Neural progenitor cell (in vitro differentiated cells): ENCODE measurements around the gene FIP1L1. TPM values are rescaled to one million over a fixed set of nuclear protein-coding genes. Genes with fewer than 3 reads are reported as not detected.

Experiments used
- DNase-seq: peaks from one replicate; pipeline ENCODE4 v3.0.0-alpha.2; 2016; ENCODE audit warnings: low spot score
- H2AFZ ChIP-seq: fragments of 200-600 bp; sonication (generic); replicated peaks from 2 replicates; pipeline ENCODE4 v1.6.1; 2016; ENCODE audit warnings: antibody characterized with exemption
- H3F3A ChIP-seq: fragments of 200-600 bp; sonication (generic); 2 replicates; pipeline ENCODE4 v1.6.1; 2016; ENCODE audit warnings: antibody characterized with exemption, low read depth
- H3K27ac ChIP-seq: fragments of 200-600 bp; sonication (generic); 2 replicates; pipeline ENCODE4 v1.5.1; 2016; ENCODE audit warnings: mild to moderate bottlenecking
- H3K27me3 ChIP-seq: fragments of 200-600 bp; sonication (generic); 2 replicates; pipeline ENCODE4 v1.6.1; 2016; ENCODE audit warnings: mild to moderate bottlenecking, moderate library complexity
- H3K36me3 ChIP-seq: fragments of 200-600 bp; sonication (generic); 2 replicates; pipeline ENCODE4 v1.5.1; 2016
- H3K4me1 ChIP-seq: fragments of 200-600 bp; sonication (generic); 2 replicates; pipeline ENCODE4 v1.6.1; 2016; ENCODE audit warnings: mixed run types
- H3K4me2 ChIP-seq: fragments of 200-600 bp; sonication (generic); 2 replicates; pipeline ENCODE4 v1.6.1; 2016
- H3K4me3 ChIP-seq: fragments of 200-600 bp; sonication (generic); 2 replicates; pipeline ENCODE4 v1.5.1; 2016
- H3K79me2 ChIP-seq: fragments of 200-600 bp; sonication (generic); 2 replicates; pipeline ENCODE4 v1.6.1; 2016; ENCODE audit warnings: low read depth
- H3K9ac ChIP-seq: fragments of 200-600 bp; sonication (generic); 2 replicates; pipeline ENCODE4 v1.6.1; 2016
- H3K9me3 ChIP-seq: fragments of 200-600 bp; sonication (generic); 2 replicates; pipeline ENCODE4 v1.5.1; 2016; ENCODE audit warnings: low read depth
- H4K20me1 ChIP-seq: fragments of 200-600 bp; sonication (generic); 2 replicates; pipeline ENCODE4 v1.6.1; 2016; ENCODE audit warnings: low read depth
- H3K27ac Mint-ChIP-seq: 3 replicates; pipeline ENCODE4 v1.8.0; 2021; ENCODE audit warnings: mixed read lengths
- H3K27me3 Mint-ChIP-seq: 2 replicates; pipeline ENCODE4 v1.8.0; 2022; ENCODE audit warnings: low read depth, mild to moderate bottlenecking, inconsistent platforms, moderate library complexity, mixed read lengths; ENCODE audit not compliant: insufficient read depth
- H3K36me3 Mint-ChIP-seq: 3 replicates; pipeline ENCODE4 v1.8.0; 2021; ENCODE audit warnings: mixed read lengths
- H3K4me1 Mint-ChIP-seq: 3 replicates; pipeline ENCODE4 v1.8.0; 2021; ENCODE audit warnings: mixed read lengths
- H3K4me3 Mint-ChIP-seq: 3 replicates; pipeline ENCODE4 v1.8.0; 2021; ENCODE audit warnings: mild to moderate bottlenecking, moderate library complexity, mixed read lengths
- H3K9me3 Mint-ChIP-seq: 3 replicates; pipeline ENCODE4 v1.8.0; 2020; ENCODE audit warnings: mixed read lengths
- EZH2 ChIP-seq: fragments of 200-600 bp; sonication (generic); IDR thresholded peaks from 2 replicates; pipeline ENCODE4 v1.6.1; 2017; ENCODE audit warnings: antibody characterized with exemption, mild to moderate bottlenecking, moderate library complexity
- EZH2phosphoT487 ChIP-seq: fragments of 200-600 bp; sonication (generic); IDR thresholded peaks from 2 replicates; pipeline ENCODE4 v1.6.1; 2017; ENCODE audit warnings: antibody characterized with exemption
- total RNA-seq: library from RNA; depleted of rRNA; stranded (reverse); fragments of >200 nt; gene quantifications from 2 replicates; pipeline ENCODE4 v1.2.3, GENCODE V29; 2015; ENCODE audit warnings: low replicate concordance
- TF ChIP-seq, protein P1 (sequence below): fragments of 200-600 bp; sonication (generic); IDR thresholded peaks from 2 replicates; pipeline ENCODE4 v1.5.1; 2017; ENCODE audit warnings: antibody characterized with exemption, mild to moderate bottlenecking

The FIP1L1 gene
- total RNA-seq, 1 donor from 2014 or later, result 88.5 TPM

DNA sequence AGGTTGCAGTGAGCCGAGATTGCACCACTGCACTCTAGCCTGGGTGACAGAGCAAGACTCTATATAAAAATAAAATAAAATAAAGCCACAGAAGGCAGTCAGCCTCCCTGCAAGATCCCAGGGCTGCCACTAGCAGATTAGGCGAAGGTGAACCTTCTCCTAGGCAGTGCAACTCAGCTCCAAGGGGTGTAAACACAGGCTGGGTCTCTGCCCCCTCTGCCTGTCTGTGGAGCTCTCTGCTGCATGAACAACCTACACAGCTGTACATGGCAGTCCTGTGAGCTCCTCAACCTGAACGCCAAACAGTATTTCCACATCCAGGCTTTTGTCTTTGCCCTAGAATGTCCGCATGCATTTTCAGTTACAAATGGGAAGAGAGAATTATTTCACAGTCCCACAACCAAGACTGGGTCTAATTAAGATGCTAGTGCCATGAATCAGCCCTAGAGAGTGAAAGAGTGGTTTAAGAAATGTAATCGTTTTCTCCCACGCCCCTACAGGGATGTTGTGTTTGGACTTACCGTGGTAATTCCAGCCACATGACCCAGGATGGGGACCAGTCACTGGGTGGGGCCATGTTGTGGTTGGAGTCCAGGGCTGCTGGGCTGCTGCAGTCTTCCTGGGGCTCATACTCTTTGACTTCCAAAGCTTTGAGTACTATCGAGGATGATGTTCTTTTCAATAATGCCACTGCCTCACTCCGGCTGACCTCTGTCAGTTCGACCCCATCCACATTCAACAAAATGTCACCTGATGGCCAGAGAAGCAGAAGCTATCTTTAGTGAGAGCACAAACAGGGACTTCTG, 99.0 kb downstream of the FIP1L1 start:
- Mint-ChIP-seq H3K27ac (no peak overlapping the region), H3K4me1 (no peaks in the 10 kb centered on the region)

GRCh38 chr4:53477038-53477565, 99.7 kb downstream of the FIP1L1 start:
- H3K4me1 Mint-ChIP-seq, result no peaks in the 10 kb centered on the region
- H3K79me2 ChIP-seq, result no peaks in the 10 kb centered on the region
- no peak overlapping the region for H3K4me3 ChIP-seq
- no peaks in the 10 kb centered on the region for H3K27me3 Mint-ChIP-seq
- H3K27ac Mint-ChIP-seq, result no peak overlapping the region
- peak; percentile 26 for DNase-seq
- no peak overlapping the region for H3K27ac ChIP-seq
- H3K9ac ChIP-seq, result no peak overlapping the region
- peaks cover 11% of the 10 kb centered on the region for H3F3A ChIP-seq
- H2AFZ ChIP-seq, result peak overlapping the region; percentile 90
- H3K4me3 Mint-ChIP-seq, result no peak overlapping the region
- H3K36me3 ChIP-seq, result no peaks in the 10 kb centered on the region
- no peaks in the 10 kb centered on the region for H4K20me1 ChIP-seq
- TF ChIP-seq EZH2 (no peak), EZH2phosphoT487 (no peak)
- TF ChIP-seq, protein P1, sequence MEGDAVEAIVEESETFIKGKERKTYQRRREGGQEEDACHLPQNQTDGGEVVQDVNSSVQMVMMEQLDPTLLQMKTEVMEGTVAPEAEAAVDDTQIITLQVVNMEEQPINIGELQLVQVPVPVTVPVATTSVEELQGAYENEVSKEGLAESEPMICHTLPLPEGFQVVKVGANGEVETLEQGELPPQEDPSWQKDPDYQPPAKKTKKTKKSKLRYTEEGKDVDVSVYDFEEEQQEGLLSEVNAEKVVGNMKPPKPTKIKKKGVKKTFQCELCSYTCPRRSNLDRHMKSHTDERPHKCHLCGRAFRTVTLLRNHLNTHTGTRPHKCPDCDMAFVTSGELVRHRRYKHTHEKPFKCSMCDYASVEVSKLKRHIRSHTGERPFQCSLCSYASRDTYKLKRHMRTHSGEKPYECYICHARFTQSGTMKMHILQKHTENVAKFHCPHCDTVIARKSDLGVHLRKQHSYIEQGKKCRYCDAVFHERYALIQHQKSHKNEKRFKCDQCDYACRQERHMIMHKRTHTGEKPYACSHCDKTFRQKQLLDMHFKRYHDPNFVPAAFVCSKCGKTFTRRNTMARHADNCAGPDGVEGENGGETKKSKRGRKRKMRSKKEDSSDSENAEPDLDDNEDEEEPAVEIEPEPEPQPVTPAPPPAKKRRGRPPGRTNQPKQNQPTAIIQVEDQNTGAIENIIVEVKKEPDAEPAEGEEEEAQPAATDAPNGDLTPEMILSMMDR, result no peak
- no peaks in the 10 kb centered on the region for H3K9me3 ChIP-seq
- H3K36me3 Mint-ChIP-seq, result no peaks in the 10 kb centered on the region
- H3K27me3 ChIP-seq, result no peaks in the 10 kb centered on the region
- peak overlapping the region; percentile 19 for H3K4me2 ChIP-seq
- H3K4me1 ChIP-seq, result peaks cover 16% of the 10 kb centered on the region
- no peaks in the 10 kb centered on the region for H3K9me3 Mint-ChIP-seq

More for the DNA sequence above, 99.0 kb downstream of the FIP1L1 start:
- H3K27ac ChIP-seq, result no peak overlapping the region
- no peaks in the 10 kb centered on the region for H3K9me3 ChIP-seq
- H3K36me3 Mint-ChIP-seq, result no peaks in the 10 kb centered on the region
- H3K9me3 Mint-ChIP-seq, result no peaks in the 10 kb centered on the region
- H3K27me3 ChIP-seq, result no peaks in the 10 kb centered on the region
- no peaks in the 10 kb centered on the region for H4K20me1 ChIP-seq
- no peak overlapping the region for H3K4me3 ChIP-seq
- H3K4me2 ChIP-seq, result peak overlapping the region; percentile 19
- peaks cover 16% of the 10 kb centered on the region for H3K4me1 ChIP-seq
- H3K79me2 ChIP-seq, result no peaks in the 10 kb centered on the region
- no peak for DNase-seq
- H3K4me3 Mint-ChIP-seq, result no peak overlapping the region
- TF ChIP-seq EZH2phosphoT487 (no peak), EZH2 (no peak)
- TF ChIP-seq, protein P1, result no peak
- H3K36me3 ChIP-seq, result no peaks in the 10 kb centered on the region
- H3K9ac ChIP-seq, result no peak overlapping the region
- peak overlapping the region; percentile 90 for H2AFZ ChIP-seq
- H3F3A ChIP-seq, result peaks cover 11% of the 10 kb centered on the region
- no peaks in the 10 kb centered on the region for H3K27me3 Mint-ChIP-seq

DNA sequence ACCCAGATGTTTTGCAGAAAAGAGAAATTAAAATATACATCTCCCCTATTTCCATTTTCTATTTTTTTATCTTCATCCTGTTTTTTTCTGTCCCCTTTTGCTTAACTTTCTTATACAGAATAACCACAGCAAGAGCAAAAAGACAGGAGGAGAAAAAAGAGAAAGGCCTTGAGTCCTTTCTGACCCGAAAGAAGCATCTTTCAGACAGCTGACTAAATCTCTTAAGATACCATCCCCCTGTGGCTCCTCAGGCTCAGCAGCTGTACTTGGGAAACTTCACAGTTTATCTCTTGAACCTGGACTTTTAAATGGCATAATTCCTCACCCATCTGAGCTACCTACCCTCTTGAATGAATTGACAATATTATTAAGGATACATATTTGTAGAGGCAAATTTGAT, 100.2 kb downstream of the FIP1L1 start:
- H3K4me3 Mint-ChIP-seq, result no peak overlapping the region
- H2AFZ ChIP-seq, result peak overlapping the region; percentile 90
- H3K9me3 Mint-ChIP-seq, result no peaks in the 10 kb centered on the region
- no peak overlapping the region for H3K27ac ChIP-seq
- H3K27me3 Mint-ChIP-seq, result no peaks in the 10 kb centered on the region
- no peak for DNase-seq
- no peak overlapping the region for H3K27ac Mint-ChIP-seq
- no peaks in the 10 kb centered on the region for H3K36me3 Mint-ChIP-seq
- no peak overlapping the region for H3K4me3 ChIP-seq
- TF ChIP-seq EZH2phosphoT487 (no peak), EZH2 (no peak)
- TF ChIP-seq, protein P1, result no peak
- peaks cover 11% of the 10 kb centered on the region for H3F3A ChIP-seq
- no peaks in the 10 kb centered on the region for H4K20me1 ChIP-seq
- H3K27me3 ChIP-seq, result no peaks in the 10 kb centered on the region
- H3K9me3 ChIP-seq, result no peaks in the 10 kb centered on the region
- H3K79me2 ChIP-seq, result no peaks in the 10 kb centered on the region
- no peaks in the 10 kb centered on the region for H3K36me3 ChIP-seq
- no peaks in the 10 kb centered on the region for H3K4me1 Mint-ChIP-seq
- peaks cover 16% of the 10 kb centered on the region for H3K4me1 ChIP-seq
- no peak overlapping the region for H3K4me2 ChIP-seq
- H3K9ac ChIP-seq, result no peak overlapping the region
